Measurements from ENCODE around the gene SYNPO.

Gene SYNPO, protein sequence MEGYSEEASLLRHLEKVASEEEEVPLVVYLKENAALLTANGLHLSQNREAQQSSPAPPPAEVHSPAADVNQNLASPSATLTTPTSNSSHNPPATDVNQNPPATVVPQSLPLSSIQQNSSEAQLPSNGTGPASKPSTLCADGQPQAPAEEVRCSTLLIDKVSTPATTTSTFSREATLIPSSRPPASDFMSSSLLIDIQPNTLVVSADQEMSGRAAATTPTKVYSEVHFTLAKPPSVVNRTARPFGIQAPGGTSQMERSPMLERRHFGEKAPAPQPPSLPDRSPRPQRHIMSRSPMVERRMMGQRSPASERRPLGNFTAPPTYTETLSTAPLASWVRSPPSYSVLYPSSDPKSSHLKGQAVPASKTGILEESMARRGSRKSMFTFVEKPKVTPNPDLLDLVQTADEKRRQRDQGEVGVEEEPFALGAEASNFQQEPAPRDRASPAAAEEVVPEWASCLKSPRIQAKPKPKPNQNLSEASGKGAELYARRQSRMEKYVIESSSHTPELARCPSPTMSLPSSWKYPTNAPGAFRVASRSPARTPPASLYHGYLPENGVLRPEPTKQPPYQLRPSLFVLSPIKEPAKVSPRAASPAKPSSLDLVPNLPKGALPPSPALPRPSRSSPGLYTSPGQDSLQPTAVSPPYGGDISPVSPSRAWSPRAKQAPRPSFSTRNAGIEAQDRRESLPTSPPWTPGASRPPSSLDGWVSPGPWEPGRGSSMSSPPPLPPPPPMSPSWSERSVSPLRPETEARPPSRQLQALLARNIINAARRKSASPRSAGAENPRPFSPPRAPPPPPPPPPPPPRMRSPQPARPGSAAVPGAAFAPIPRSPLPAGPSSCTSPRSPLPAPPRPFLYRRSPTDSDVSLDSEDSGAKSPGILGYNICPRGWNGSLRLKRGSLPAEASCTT

DNA sequence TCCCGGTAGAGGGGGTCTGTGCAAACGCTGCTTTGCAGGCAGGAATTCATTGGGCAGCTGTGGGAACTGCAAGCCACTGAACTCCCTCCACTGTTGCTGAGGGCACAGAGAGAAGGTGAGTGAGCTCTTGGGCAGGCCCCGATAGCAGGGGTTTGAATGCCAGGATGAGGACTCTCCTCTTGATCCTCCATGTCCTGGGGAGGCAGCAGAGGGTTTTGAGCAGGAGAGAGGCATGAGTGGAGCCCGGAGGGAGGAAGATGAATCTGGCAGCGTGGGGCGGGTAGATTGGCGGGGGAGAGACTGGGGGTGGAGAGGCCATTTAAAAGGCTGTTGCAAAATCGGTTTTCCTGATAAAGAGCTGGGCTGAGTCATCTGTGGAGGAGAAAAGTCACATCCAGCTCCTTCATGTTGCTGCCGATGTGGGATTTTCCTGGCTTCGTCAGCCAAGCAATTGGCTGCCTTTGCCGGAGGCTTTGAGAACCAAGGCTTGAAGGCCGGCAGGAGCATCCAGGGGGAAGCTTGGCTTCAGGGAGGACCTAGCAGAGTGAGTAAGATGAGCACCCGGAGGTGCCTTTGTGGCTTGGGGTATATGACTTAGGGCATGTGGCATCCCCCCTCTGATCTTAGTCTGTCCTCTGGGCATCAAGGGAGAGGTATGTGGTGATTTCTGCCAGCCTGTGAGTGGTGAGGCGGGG is at the start of gene SYNPO:
Gene SYNPO, plus strand, starts transcription at position 350 of the 695 bp plus-strand sequence. CDS start 7,616 bp downstream, outside the sequence.
- DNase-seq (ENCODE audit: low read depth) = no peak

DNA sequence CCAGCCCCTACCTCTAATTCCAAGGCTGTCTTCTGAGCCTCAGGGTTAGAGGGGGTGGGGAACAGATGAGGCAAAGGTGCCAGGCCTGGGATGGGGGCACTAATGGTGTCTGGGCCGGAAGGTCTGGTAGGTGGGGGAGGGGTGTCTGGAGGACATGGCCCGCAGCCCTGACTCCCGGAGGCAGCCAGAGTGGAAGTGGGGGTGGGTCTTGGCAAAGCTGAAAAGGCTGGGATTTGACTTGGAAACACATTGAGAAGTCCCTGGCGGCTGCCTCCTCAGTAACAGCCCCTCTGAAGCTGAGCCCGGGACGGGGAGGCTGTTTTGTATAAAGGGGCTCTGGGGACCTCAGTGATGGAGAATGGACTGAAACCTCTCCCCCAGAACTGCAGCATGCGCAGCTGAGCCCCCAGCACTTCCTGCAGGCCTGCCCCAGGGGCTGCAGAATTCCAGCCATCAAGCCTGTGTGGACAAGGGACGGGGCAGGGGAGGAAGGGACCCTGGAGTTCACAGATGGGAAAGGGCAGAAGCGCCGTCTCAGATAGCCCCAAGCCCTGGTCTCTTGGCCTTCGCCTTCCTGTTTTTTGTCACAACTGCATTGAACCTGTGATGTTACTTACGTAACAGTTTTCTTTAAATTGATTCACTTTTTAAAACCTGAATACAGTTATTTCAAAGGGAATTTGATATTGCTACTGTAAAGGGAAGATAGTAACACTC is 49.3 kb upstream of the SYNPO start:
- no peak for DNase-seq (ENCODE audit: low read depth)

DNA sequence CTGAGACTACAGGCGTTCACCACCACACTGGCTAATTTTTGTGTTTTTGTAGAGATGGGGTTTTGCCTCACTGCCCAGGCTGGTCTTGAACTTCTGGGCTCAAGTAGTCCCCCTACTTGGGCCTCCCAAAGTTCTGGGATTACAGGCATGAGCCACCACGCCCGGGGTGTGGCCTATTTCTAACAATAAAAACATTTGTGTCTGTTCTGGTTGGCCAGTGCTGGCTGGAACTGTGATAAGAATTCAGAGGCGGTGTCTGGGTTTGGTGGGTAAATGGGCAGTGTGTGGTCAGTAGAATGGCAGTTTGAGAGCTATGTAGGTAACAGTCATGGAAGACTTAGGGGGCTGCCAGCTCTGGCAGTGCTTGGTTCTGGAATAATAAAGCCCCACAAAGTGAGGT is 46.9 kb upstream of the SYNPO start:
- DNase-seq (ENCODE audit: low read depth) = no peak

DNA sequence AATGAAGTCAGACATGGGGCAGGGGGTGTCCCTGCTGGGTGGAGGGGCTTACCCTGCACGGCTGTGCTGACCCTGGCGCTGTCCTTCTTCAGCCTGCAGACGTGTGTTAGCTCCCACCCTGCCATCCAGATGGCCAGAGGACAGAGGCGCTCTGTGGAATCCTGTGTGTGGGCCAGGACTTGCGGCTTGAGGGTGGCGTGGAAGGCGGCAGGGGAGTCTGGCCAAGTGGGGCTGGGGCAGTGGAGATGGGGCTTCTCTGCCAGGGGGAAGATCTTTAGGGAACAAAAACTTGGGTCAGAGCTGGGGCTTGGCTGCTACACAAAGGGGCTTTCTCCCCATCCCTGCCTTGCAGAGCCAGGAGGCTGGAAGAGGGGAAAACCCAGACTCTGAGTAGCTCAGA is 46.5 kb upstream of the SYNPO start:
- DNase-seq (ENCODE audit: low read depth) = no peak

DNA sequence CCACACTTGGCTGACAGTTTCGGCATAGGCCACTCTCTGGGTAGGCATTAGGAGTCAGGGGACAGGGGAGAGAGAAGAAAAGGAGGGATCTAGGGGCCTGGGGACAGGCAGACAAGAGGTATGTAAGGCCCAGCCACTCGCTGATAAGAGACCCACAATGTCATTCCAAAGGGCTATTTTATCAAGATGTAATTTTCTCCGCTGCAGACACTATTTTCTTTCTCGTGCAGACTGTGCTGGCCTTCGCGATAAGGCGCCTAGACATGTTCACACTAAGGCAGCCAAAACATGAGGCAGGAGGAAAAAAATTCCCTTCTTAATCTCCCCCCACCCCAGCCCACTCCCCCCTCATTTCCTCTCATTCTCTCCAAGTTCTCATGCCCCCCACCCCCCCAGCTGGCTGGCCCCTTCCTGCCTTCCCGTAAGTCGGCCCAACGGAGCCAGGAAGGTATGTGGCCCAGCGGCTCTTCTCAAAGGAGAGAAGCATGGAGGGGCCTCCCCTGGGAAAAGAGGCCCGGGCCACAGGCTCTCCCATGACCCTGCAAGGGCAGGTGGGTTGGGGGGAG is 44.9 kb upstream of the SYNPO start:
- DNase-seq (ENCODE audit: low read depth) = no peak

DNA sequence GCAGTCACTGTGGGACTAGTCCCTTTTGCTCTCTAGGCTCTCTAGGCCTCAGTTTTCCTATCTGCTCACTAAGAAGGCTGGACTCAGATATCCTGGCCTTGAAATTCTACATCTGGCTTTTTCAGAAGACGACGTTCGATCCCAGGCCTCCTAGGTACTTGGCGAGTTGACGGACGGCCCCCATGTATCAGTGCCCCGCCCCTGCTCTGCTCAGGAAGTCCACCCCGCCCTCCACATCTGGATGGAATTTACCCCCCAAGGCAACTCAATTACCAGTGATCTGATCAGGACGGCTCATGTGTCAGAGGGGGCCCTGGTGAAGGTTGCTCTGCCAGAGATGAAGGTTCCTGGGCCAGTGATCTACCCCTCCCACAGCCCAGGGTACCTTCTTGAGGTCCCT is 44.1 kb upstream of the SYNPO start:
- DNase-seq (ENCODE audit: low read depth) = no peak

DNA sequence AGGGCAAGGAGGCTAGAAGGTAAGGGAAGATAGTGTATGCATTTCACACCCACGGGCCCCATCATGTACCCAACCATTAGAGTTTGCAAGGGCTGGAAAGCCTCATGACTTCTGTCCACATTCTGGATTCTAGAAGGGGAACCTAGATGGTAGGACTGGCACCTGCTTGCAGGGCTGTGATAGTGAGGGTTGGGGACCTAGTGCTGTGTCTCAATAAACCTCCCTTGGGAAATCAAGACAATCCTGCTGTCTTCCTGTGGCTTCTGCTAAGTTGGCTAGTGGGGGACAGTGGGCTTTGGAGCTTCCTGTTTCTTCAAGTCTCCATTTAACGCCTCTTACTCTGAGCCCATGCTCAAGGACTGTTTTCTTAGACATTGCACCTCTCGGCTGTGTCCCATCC is 43.6 kb upstream of the SYNPO start:
- DNase-seq (ENCODE audit: low read depth) = no peak

DNA sequence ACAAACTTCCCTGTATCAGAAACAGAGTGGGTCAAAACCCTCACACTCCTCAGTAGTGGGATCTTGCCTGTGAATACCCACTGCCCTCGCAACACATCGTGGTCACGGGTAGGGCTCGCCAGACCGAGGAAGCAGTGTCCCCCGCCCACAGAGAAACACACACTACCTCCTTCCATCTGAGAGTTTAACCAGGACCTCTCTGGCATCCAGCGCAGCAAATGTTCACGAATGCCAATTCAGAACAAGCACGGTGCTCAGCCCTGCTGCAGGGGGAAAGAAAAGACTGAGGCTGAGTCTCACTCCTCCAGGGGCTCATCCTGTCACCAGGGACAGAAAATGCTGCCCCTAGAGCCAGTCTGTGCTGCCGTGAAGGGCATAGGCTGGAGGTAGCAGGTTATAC is 42.5 kb upstream of the SYNPO start:
- DNase-seq (ENCODE audit: low read depth) = no peak

DNA sequence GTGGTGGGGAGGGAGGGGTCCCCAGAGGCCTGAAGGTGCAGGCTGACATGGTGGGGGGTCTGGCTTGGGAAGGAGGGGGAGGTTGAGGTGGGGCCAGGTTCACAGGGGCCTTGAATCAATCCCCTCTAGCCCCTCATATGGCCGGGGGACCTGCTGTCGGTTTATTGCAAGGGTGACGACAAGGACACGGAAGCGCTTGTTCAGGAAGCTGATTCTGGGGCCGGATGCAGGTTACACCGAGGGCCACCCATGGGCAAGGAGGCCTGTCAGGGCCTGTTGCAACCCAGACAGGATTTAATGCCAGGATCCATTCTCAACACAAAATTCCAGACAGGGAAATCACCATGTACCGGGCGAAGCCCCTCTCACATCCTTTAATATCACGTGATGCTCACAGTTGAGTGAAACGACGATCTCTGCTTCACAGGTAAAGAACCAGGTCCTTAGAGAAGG is 41.6 kb upstream of the SYNPO start:
- DNase-seq (ENCODE audit: low read depth) = no peak

DNA sequence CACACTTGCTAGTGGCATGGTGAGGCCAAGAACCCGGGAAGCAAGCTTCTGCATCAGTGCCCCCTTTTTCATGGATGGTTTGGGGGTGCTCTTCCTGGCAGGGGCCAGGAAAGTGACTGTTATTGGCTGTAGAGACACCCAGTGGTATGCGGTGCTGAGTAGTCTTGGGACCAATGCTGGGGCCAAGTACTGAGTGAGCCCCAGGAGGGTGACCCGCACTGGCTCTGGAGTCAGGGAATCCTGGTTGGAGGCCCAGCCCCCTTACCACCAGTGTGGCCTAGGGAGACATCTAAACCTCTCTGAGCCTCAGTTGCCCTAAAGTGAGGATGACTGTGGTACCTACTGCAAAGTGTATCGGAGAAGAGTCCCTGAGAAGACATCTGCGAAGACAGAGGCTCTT is 41.2 kb upstream of the SYNPO start:
- no peak for DNase-seq (ENCODE audit: low read depth)

DNA sequence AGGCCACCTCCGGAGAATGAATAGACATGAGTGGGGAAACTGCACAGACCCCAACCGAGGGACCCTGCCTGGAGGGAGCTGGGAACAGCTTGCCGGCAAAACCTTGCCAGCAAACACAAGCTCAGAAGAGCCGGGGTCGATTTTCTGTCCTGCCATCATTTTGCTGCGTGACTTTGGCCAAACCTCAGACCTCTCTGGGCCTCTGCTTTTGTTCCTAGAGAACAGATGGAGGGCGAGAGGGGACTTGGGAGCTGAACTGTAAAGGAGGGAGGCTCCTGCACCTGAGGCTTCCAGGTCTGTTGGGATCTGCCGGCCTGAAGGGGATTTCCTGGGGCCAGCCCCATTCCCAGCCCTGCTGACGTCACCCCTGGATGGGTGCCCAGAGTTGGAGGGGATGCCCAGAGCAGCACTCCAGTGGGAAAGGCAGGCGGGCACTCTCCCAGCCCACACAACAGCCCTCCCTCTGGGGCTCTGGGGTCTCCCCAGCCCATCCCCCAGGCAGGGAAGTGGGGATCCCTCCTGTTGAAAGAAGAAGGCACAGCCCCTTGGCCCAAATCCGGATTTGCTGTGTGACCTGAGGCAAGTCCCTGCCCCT is 40.4 kb upstream of the SYNPO start:
- DNase-seq (ENCODE audit: low read depth) = no peak

DNA sequence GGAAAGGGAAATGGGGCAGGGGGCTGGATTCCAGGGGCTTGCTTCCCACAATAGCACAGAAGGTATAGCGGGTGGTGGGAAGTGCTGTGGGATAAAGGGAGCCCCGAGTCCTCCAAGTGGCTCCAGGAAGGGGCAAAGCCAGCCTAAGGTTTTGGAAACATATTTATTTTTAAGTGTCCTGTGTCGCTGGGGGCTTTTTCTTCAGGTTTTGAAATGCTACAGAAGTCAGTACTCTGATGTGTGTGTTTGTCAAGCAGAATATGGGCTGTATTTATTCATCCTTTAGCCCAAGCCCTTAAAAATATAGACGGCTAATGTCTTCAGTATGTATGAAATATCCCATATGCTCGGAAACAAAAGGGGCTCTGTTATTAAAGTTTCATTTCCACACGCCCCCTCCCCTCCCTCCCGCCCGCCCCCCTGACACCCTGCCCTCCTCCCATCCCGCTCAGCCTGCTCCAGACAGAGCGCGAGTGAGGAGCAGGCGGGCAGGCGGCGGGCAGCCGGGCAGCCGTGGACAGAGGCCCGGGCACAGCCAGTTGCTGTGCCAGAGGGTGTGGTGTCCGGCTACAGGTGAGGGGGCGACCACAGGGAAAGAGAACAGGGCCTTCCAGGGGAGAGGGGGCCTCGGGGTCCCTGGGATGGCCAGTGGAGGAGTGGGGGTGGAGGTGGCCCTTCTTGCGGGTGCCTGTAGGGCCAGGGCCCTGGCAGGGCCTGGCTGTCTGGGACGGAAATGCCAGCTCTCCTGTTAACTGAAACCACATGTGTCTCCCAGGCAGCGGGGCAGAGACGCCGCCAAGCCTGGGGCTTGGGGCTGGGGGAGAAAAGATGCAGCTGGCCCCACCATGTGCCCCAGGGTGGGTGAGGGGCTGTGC is 39.6 kb upstream of the SYNPO start:
- DNase-seq (ENCODE audit: low read depth) = no peak

DNA sequence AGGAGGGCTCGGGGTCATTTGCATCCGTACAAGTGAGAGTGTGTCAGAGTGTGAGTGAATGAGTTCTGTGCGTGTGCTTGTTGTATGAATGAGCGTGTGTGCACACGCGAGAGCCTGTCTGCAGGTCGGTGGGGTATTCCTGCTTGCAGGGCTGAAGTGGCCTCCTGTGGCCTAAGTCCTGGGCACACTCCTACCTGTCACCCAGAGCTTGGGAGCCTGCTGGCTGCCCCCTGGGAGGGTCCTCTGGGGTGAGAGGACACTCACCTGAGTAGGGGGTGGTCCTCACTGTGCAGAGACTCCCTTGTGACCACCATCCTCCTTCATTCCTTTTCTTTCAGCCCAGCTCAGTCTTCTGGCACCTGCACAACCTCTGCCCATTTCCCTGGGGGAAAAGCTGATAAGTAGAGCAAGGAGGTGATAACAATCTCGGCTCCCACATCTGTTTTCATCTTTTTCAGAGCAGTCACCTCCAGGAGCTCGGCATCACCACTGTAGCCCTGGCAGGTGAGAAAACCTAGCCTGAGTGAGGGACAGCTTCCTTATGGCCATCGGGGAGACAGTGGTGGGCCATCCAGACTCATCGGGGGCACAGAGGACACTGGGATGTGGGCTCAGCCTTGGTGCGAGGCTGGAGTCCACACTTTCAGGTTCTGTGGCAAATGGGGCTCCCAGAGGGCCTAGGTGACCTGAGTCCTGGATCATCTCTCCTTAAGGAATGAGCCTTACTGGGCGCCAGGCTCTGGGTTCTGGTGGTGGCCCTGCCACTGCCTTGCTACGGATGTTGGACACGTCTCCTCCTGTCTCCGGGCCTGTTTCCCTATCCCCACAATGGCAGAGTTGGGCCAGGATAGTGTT is 38.7 kb upstream of the SYNPO start:
- DNase-seq (ENCODE audit: low read depth) = no peak

DNA sequence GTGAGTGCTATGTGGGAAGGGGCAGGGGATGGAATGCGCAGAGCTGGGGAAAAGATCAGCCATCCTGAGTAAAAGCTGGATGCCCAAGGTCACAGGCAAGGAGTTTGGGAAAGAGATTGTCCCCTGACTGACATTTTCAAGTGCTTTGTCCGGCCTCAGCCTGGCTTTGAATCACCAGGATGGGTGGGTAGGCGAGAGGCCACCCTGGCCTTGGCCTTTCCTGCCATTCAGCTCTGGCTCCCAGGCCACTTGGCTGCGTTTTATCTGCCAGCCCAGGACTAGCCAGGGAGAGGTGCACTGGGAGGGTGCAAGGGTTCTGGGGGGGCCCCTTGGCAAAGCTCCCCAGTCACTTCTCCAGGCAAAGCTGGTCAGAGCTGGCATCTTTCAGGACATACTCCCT is 37.4 kb upstream of the SYNPO start:
- no peak for DNase-seq (ENCODE audit: low read depth)

DNA sequence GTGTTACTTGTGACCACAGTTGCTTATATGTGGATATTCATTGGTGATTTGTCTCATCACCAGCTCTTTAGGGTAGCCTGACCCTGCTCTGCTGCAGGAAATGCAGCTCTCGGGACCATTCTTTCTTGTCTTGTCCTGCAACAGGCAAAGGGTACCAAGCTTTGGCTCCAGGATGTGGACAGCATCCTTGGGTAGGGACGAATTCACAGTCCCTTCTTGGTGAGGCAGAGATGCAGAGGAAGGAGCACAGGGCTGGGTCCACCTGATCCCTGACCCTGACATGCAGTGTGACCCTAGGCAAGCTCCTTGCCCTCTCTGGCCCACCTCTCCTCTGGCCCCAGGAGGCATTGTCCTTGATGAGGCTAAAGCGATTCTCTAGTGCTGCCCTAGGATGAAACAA is 37.0 kb upstream of the SYNPO start:
- DNase-seq (ENCODE audit: low read depth) = no peak

DNA sequence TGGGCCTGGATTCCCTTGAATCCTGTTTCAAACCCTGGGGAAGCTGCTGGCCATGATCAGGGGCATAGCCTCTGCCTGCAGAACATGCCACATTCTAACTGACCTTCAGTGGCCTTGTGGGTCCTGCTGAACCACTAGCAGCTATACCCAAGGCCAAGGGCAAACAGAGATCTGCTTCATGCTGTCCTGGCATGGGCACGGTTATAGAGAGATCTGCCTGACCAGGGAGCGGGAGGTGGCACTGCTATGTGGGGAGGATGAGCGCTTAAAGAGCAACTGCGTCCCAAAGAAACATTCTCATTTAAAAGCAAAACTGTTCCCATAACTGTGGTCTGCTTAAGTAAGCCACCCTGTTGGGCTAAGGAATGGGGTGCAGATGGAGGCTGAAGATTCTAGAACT is 36.5 kb upstream of the SYNPO start:
- no peak for DNase-seq (ENCODE audit: low read depth)

DNA sequence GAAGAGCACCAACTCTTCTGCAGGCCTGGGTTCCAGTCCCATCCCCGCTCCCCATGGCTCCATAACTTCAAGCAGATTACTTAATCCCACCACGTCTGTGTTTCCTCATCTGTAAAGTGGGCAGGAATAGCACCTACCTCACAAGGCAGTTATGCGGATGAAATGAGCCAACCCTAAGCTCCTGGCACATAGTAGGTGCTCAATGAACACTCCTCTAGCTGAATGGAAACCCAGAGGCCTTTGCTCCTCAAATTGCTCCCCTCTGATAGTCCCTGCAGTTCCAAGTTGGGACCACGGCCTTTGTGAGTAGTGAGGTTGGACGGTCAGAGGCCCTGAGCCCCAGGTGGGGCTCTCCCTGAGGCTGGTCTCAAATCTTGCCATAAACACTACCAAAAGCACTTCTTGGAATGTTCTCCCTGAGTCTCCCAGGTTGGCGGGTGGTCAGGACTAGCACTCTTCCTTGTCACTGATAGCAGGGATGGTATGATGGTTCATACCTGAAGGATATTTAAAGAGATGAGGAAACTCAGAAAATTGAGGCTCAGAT is 35.5 kb upstream of the SYNPO start:
- DNase-seq (ENCODE audit: low read depth) = no peak

DNA sequence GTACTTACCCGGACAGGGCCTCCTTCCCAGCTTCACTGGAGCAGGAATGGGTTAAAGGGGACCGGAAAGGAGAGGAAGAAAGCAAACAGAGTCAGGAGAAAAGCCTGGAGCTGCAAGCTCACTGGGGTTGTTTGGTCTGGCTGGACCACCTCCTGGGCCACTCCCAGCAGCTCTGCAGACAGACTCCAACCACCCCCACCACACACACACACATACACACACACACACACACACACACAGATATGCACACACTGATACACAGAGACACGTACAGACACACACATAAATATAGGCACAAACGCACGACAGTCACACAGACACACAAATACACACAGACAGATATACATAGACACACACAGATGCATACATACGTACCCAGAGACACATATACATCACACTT is 34.9 kb upstream of the SYNPO start:
- DNase-seq (ENCODE audit: low read depth) = no peak

DNA sequence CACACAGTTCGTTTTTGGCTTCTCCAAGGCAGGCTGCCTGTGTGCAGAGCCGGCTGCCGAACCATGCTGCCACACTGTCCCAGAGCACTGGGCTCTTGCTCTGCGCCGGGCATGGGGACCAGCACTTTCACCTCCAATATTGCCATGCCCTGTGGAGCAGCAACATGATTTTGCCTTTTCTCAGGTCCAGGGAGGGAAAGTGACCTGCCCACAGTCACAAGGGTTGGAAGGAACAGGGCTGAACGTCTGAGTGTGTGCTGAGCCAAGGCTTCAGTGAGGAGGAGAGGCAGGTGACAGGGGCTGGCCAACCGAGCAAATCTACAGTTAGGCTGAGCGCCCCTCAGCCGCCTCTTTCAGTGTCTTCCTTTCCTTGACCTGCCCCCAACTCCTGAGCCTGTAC is 34.0 kb upstream of the SYNPO start:
- DNase-seq (ENCODE audit: low read depth) = no peak
